LNCAP (cell line): Measurements from ENCODE around the gene TMEM108.

Experiments
- TF ChIP-seq, protein P1 (sequence below): fragments of 450-650 bp; IDR thresholded peaks from 2 replicates; pipeline ENCODE4 v1.5.1; 2017; ENCODE audit warnings: mild to moderate bottlenecking

The TMEM108 gene

DNA sequence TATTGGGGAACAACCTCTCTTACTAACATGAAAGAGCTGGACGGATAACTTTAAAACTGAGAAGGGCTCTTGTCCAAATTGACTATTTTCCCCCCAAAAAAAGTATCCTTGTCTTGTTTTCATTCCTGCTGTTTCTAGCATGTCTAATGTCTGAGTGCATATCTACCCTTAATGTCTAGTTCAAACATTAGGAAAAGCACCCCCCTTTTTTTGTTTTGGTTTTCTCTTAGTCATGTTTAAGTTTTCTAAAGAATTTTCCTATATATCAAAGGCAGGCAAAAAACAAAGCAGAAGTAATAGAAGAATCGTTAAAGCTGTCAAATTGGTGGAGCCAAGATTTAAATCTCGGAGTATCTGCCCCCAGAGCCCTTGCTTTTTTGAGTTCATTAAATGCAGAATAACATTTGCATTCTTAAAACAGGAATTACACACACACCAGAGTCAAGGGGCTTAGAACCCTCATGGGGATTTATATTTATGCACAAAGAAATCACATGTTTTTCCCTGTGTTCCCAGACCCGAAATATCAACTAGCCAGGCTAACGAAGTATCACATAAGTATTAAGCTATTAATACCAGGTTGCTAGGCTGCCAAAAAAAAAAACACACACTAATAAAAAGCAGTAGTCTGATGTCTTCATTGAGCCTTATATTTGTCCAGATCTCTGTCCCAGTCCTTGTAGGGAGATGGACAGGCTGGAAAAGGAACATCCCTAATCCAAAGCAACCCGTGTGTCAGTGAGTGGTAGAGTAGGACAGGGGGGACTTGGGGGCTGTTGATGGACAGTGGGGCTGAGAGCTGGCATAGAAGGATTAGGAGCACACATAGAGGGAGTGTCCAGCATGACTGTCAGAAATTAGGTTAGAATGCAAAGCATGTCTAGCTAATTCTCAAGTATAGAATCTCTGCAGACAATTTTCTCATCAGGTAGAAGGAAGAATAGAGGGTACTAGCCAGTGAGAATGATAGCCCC lies 258.0 kb downstream of the TMEM108 start:
- TF ChIP-seq, protein P1, sequence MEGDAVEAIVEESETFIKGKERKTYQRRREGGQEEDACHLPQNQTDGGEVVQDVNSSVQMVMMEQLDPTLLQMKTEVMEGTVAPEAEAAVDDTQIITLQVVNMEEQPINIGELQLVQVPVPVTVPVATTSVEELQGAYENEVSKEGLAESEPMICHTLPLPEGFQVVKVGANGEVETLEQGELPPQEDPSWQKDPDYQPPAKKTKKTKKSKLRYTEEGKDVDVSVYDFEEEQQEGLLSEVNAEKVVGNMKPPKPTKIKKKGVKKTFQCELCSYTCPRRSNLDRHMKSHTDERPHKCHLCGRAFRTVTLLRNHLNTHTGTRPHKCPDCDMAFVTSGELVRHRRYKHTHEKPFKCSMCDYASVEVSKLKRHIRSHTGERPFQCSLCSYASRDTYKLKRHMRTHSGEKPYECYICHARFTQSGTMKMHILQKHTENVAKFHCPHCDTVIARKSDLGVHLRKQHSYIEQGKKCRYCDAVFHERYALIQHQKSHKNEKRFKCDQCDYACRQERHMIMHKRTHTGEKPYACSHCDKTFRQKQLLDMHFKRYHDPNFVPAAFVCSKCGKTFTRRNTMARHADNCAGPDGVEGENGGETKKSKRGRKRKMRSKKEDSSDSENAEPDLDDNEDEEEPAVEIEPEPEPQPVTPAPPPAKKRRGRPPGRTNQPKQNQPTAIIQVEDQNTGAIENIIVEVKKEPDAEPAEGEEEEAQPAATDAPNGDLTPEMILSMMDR, result no peak

DNA sequence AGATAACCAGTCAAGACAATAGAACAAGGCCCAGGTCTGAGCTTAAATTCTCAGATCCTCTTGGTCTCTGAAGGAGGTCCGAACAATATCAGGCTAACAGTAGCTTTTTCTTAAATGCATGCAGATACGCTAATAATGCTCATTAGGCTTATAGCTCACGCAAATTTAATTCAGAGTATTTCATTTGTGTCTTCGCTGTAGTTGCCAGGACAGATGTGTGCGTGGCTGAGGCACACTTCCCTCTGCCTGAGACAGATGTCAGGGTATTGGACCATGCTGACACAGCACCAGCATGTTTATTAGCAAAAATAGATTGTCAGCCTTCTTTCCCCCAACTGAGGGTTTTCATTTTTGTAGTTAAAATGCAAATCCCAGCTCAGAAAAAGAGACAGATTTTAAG lies 258.8 kb downstream of the TMEM108 start:
- TF ChIP-seq, protein P1, result no peak

DNA sequence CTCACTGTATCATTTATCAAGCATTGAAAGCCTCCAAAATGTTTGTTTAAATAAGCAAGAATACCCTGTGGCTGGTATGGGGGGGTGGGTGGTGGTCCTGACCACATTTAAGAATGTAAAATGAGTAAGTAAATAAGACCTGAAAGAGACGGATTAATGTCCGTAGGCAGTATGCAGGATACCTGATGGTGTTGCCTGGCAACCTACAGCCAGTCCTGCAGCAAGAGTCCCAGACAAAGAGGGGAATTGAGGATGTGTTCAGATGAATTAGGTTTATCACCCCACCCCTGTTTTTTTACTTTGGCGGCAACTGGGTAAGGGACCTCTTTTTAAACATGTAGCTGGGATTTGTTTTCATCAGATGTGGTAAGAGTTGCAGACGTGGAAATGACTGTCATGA lies 261.9 kb downstream of the TMEM108 start:
- TF ChIP-seq, protein P1, result no peak

DNA sequence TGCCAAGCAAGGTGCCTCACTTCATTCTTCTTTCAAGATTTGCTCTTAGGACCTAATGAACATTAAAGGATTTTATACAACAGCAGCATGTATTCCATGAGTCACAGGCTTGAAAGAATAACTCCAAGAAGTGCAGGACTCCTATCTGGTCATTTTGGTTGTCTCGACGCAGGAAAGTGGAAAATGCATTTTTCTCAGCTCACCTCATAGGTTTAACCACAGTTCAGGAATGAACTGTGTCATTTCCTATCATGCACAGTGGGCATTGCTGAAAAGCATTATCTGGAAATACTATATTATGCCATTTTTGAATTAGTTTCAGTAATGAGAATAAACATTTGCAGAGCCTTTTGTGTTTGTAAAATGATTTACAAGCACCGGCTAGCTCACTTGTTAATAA lies 263.0 kb downstream of the TMEM108 start:
- TF ChIP-seq, protein P1, result no peak

DNA sequence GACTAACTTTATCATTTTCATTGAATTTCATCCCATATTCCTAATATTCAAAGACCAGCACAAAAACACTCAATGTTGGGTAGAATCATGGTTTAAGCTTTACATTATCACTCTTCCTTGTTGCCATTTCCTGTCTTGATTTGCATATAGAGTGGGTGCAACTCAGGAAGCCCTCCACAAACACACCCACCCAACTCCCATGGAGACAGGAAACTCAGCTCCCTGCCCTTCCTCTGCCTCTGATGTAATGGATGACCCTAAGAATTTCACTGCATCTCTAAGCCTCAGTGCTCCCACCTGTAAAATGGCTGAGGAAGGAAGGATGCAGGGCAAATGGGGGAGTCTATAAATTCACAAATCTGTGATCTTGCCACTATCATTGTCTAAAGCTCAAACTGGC lies 263.5 kb downstream of the TMEM108 start:
- TF ChIP-seq, protein P1, result no peak

DNA sequence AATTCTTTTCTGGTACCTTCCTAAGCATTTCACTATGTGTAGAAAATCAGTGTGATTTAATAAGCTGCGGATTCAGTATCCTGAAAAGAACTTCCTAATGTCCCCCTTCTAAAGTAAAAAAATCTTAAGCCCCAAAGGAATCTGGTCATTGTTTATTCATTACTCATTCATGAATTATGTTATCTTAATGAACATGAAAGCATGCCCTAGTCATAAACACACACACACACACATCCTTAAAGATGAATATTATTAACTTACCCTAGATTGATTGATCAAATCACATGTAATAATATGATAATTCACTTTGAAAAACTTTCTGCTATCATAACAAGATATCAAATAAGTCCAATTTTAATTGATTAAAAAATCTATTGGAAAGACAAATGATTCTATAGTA lies 265.2 kb downstream of the TMEM108 start:
- TF ChIP-seq, protein P1, result no peak

DNA sequence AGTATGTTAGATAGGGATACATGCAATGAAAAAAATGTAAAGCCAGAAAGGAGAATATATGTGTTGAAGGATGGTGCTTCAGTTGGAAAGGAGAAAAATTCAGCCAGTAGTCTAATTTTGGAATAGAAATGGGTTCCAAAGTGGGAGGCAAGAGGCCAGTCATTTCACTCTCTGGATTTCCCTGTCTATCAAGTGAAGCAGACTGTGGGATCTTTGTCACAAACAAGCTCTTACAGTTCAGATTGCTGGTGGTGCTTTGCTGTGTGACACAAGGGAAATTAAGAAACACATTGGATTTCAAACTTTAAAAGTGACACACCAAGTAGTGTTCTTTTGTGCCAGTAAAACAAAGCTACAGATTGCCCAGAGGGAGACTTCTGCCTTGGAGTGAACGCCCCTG lies 279.7 kb downstream of the TMEM108 start:
- TF ChIP-seq, protein P1, result no peak
